ENCODE data around the gene MT1X.

Gene MT1X

DNA sequence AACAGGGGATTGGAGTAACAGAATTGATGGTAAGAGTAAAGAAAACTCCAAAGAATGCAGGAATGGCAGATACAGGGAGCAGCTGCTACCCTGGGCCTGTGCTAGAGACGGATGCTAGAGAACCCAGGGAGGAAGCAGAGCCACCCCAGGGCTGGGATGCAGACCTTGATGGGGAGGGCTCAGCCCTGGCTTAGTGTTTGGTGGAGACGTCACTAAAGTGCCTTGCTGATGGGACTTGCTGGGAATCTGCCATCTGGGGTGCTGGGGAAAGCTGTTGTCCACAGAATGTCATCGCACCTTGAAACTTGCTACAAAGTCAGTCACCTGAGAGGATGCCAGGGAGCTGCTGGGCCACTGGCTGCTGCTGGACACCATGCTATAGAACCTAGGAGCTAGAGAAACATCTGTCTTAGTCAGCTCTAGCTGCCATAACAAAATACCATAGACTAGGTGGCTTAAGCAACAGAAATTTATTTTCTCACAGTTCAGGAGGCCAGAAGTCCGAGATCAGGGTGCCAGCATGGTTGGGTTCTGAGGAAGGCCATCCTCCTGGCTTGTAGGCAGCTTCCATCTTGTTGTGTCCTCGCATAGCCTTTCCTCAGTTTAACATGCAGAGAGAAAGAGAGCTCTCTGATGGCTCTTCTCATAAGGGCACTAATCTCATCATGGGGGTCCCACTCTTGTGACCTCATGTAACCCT is 15.3 kb downstream of the MT1X start:
- Histone ChIP-seq H3K4me2 (ENCODE audit: low read depth, low read length, poor library complexity, severe bottlenecking) (no peak overlapping the region), H2AFZ (ENCODE audit: low read length) (no peak overlapping the region), H3K9me3 (ENCODE audit: insufficient read depth, low read depth, low read length) (peaks cover 5% of the 10 kb centered on the region; the same call in 1 of the 2 replicates), H4K20me1 (ENCODE audit: insufficient read depth, low read length, poor library complexity, severe bottlenecking) (no peaks in the 10 kb centered on the region), H3F3A (ENCODE audit: low read depth) (no peaks in the 10 kb centered on the region), H3K9ac (ENCODE audit: low read depth, low read length, poor library complexity, severe bottlenecking) (no peak overlapping the region), H3K36me3 (ENCODE audit: insufficient read depth, low read length) (no peaks in the 10 kb centered on the region), H3K27me3 (ENCODE audit: insufficient read depth, low read length, poor library complexity, severe bottlenecking) (no peaks in the 10 kb centered on the region), H3K4me3 (ENCODE audit: low read length, poor library complexity, severe bottlenecking) (no peak overlapping the region), H3K9me2 (replicated peaks; ENCODE audit: low read depth, low read length) (no peaks in the 10 kb centered on the region), H3K4me1 (ENCODE audit: insufficient read depth, low read length, poor library complexity, severe bottlenecking) (no peaks in the 10 kb centered on the region), H3K79me2 (ENCODE audit: insufficient read depth, low read length) (no peaks in the 10 kb centered on the region)
- TF ChIP-seq CTCF (conservative IDR thresholded peaks at IDR 0.05; ENCODE audit: low read length) (no peak), EZH2phosphoT487 (IDR thresholded peaks at IDR 0.05; ENCODE audit: borderline replicate concordance) (no peak)

GRCh38 chr16:56700195-56700594 is 17.9 kb downstream of the MT1X start:
- Histone ChIP-seq H3F3A (ENCODE audit: low read depth) (no peaks in the 10 kb centered on the region), H3K4me2 (ENCODE audit: low read depth, low read length, poor library complexity, severe bottlenecking) (no peak overlapping the region), H2AFZ (ENCODE audit: low read length) (no peak overlapping the region), H3K36me3 (ENCODE audit: insufficient read depth, low read length) (no peaks in the 10 kb centered on the region), H3K9ac (ENCODE audit: low read depth, low read length, poor library complexity, severe bottlenecking) (no peak overlapping the region), H3K9me3 (ENCODE audit: insufficient read depth, low read depth, low read length) (peaks cover 5% of the 10 kb centered on the region; the same call in 1 of the 2 replicates), H3K9me2 (replicated peaks; ENCODE audit: low read depth, low read length) (no peaks in the 10 kb centered on the region), H3K4me1 (ENCODE audit: insufficient read depth, low read length, poor library complexity, severe bottlenecking) (no peaks in the 10 kb centered on the region), H3K27me3 (ENCODE audit: insufficient read depth, low read length, poor library complexity, severe bottlenecking) (no peaks in the 10 kb centered on the region), H4K20me1 (ENCODE audit: insufficient read depth, low read length, poor library complexity, severe bottlenecking) (no peaks in the 10 kb centered on the region), H3K79me2 (ENCODE audit: insufficient read depth, low read length) (no peaks in the 10 kb centered on the region), H3K4me3 (ENCODE audit: low read length, poor library complexity, severe bottlenecking) (no peak overlapping the region)
- TF ChIP-seq EZH2phosphoT487 (IDR thresholded peaks at IDR 0.05; ENCODE audit: borderline replicate concordance) (no peak), CTCF (conservative IDR thresholded peaks at IDR 0.05; ENCODE audit: low read length) (no peak)

DNA sequence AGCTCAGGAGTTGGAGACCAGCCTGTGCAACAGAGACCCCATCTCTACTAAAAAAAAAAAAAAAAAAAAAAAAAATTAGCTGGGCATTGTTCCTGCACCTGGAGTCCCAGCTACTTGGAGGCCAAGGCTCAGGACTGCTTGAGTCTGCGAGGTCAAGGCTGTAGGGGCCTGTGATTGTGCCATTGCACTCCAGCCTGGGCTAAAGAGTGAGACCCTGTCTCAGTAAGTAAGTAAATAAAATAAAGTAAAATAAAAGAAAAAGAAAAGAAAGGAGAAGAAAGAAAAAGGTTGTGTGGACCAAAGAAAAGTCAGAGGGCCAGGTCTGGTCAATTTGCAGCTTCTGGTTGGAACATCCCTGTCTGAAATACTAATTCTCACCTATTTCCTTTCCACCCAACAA is 18.4 kb downstream of the MT1X start:
- Histone ChIP-seq H3K27me3 (ENCODE audit: insufficient read depth, low read length, poor library complexity, severe bottlenecking) (no peaks in the 10 kb centered on the region), H3K4me1 (ENCODE audit: insufficient read depth, low read length, poor library complexity, severe bottlenecking) (no peaks in the 10 kb centered on the region), H3K4me3 (ENCODE audit: low read length, poor library complexity, severe bottlenecking) (no peak overlapping the region), H3K4me2 (ENCODE audit: low read depth, low read length, poor library complexity, severe bottlenecking) (no peak overlapping the region), H3K79me2 (ENCODE audit: insufficient read depth, low read length) (no peaks in the 10 kb centered on the region), H3F3A (ENCODE audit: low read depth) (no peaks in the 10 kb centered on the region), H3K9me3 (ENCODE audit: insufficient read depth, low read depth, low read length) (peaks cover 5% of the 10 kb centered on the region; the same call in 1 of the 2 replicates), H3K9me2 (replicated peaks; ENCODE audit: low read depth, low read length) (no peaks in the 10 kb centered on the region), H2AFZ (ENCODE audit: low read length) (no peak overlapping the region), H3K9ac (ENCODE audit: low read depth, low read length, poor library complexity, severe bottlenecking) (no peak overlapping the region), H3K36me3 (ENCODE audit: insufficient read depth, low read length) (no peaks in the 10 kb centered on the region), H4K20me1 (ENCODE audit: insufficient read depth, low read length, poor library complexity, severe bottlenecking) (no peaks in the 10 kb centered on the region)
- TF ChIP-seq CTCF (conservative IDR thresholded peaks at IDR 0.05; ENCODE audit: low read length) (no peak), EZH2phosphoT487 (IDR thresholded peaks at IDR 0.05; ENCODE audit: borderline replicate concordance) (no peak)
